Measurements from ENCODE around the gene RBFA.

GRCh38 chr18:79988451-79989194 lies 45.6 kb upstream of the RBFA start, which contains the start of gene TXNL4A:
- TF ChIP-seq ZFX (IDR thresholded peaks at IDR 0.05; ENCODE audit: borderline replicate concordance) (no peak), CTCF (IDR thresholded peaks at IDR 0.05) (no peak)

Data from 22Rv1 (cell line).